ENCODE measurements around the gene UVSSA.

The UVSSA gene

DNA sequence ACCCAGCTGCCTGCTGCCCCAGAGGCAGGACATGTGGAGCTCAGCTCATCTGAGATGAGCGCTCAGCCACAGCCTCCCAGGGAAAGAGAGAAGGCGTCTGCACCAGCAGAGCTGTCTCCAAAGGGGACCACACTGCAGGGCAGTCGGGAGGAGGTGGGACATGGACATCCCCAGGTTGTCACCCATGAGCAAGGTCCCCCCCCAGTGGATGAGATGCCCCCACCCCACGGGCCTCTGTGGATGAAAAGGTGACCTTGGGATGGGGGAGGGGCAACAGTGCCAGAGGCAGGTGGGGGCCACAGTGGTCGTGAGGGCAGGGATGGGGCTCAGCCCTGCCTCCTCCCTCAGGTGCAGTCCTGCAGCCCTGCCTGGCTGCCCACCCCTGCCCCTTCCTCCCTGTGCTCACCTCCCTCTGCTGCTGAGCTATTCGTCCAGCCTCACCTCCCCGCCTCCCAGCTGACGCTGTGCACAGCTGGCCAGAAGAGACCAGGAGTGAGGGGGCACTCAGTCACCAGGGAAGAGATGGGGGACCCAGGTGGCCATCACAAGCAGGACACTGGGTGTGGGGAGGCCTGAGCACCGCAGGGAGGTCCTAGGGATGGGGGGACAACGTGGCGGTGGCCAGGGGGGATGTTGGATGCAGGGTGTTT, 49.9 kb downstream of the UVSSA start:
- no peak for DNase-seq (ENCODE audit: low spot score)

DNA sequence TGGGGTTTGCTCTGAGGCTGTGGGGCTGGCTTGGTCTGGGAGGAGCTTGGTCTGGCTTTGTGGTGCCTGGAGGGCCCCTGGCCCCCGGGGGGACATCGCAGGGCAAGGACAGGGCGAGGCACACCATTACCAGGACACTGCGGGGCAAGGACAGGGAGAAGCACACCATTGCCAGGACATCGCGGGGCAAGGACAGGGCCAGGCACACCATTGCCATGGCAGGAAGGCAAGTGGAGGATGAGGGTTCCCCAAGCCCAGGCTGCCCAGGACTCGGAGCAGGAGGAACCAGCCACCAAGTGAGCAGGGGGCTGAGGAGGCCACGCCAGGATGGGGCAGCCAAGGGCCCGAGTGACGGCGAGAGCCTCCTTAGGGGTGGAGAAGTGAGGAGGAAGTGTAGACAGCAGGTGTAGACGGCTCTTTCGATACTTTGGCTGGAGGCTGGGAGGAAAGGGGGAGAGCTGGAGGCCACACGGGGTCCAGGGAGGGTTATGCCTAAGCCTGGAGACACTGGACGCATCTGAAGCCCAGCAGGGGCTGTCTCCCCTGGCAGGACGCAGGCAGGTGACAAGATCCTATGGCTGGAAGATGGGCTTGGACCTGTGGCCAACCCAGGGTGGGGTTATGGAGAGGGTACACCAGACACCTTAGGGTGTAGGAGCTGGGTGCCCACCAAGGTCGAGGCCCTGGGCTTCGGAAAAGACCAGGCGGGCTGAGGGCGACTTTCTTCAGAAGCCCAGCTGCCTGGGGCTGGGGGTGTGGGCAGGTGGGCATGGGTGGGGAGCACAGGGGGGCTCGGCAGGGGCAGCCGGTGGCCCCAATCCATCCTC, 51.9 kb downstream of the UVSSA start:
- DNase-seq (ENCODE audit: low spot score) = no peak

DNA sequence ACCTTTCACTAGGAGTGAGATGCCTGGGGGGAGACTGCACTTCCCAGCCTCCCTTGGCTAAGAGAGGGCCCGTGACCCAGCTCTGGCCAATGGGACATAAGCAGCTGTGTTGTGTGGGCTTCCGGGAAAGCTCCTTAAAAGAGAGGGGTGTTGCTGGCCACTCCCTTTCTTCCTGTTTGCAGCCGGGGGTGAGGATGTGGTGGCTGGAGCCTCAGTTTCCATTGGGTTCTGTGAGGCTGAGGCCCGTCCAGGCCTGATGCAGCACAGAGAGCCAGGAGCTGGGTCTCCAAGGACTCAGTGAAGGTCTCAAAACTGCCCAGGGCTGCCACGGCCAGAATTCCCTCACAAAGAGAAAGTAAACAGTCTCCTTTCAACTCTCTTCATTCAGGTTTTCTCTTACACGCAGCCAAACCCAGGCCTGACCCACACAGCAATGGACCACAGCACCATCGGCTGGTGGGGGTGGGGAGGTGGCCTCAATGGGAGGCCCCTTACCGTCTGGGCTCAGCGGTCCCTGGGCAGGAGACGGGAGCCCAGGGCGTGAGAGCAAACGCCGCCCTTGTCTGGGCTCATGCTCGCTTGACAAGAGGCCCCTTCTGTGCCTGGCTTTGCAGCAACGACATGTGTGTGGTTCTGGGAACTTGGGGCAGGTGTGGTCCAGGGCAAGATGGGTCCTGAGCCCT, 52.6 kb downstream of the UVSSA start:
- no peak for DNase-seq (ENCODE audit: low spot score)

DNA sequence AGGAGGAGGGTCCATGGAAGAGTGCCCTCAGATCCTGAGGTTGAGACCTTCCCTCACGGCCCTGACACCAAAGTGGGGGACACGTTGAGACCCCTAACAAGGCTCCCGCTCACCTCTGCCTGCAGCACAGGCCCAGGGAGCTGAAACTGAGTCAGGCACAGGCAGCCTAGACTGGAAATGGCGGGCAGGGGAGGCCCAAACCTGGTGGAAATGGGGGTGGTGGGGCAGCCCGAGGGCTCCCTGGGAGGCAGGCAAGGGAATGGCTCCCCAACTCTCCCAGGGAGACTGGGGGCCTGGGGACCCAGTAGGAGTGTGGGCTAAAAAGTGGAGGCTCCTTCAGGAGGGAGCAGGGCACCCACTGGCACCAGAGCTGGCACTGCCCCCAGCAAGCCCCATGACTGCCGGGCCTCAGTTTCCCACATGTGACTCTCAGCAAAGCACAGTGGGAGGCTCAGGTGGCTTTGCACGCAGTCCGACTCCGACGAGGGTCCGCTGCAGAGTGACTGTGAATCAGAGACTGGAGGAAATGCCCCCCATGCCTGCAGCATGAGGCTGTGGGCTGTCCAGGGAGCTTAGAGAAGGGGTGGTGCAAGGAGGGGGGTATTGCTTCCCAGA, 53.3 kb downstream of the UVSSA start:
- DNase-seq (ENCODE audit: low spot score) = no peak

DNA sequence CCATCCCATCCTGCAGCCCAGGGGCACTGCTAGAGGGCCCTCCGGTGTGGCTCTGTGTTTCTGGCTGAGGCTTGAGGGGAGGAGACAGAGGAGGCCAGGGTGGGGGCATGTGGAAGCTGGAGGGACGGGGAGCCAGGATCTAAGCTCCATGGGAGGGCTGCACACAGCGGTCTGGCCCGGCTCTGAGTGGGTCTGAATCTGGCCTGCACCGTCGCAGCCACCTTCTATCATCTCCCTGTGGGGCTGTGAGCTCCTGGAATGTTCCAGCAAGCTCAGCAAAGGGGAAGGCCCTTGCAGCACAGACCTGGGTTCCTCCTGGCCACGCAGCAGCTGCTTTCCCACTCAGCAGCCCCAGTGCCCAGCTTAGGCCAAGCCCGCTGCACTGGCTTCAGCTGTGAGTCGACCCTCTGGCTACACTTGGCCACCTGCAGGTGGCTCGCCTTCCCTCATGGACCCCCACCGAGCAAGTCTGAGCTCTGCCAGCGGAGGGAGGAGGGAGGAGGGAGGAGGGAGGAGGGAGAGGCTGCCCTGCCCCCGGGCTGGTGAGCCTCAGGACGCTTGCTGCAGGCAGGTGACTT, 53.9 kb downstream of the UVSSA start:
- no peak for DNase-seq (ENCODE audit: low spot score)

DNA sequence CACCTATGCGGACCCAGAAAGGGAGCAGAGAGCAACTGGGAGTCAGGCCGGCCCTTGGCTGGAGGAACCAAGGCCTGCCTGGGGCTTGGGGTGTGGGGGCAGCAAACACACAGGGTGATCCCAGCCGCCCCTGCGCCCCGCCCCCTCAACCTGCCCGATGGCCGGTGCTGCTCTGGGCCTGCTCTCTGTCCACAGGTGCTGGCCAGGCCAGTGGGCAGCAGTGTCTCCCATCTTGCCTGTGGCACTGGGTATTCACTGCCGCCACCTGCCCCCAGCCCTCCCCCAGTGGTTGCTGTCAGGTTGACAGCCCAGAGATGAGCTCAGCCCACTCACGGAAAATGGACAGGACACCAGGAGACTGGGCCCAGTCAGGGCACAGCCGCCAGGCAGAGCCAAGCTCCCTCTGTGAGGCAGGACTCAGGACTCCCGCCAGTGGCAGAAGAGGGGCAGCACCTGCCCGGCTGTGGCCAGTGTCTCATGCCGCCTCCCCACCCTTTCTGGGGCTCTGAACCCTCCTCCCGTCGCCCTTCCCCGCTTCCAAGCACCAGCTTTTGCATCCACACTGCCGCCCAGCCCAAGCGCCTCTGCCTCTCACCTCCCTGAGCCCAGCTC, 54.5 kb downstream of the UVSSA start:
- no peak for DNase-seq (ENCODE audit: low spot score)

DNA sequence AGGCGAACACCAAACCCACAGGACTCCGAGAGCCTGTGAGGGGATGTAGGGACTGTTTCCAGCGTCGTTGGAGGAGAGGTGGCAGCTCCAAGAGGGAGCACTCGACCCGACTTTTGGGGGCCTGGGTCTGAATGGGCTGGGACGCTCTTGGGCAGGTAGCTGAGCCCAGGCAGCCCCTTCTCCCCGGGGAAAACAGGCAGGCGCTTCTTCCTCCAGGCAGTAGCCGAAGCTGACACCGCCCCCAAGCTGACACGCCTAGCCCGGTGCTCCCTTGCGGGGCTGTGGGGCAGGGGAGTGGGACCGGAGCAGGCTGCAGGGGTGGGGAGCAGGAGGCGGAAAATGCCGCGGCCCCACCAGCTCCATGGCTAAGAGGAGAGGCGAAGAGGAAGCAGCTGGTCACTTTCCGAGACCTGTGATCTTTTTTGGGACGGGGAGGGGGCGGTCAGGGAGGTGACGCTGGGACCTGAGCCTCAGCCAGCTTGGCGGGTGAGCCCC, 55.1 kb downstream of the UVSSA start:
- DNase-seq (ENCODE audit: low spot score) = no peak

DNA sequence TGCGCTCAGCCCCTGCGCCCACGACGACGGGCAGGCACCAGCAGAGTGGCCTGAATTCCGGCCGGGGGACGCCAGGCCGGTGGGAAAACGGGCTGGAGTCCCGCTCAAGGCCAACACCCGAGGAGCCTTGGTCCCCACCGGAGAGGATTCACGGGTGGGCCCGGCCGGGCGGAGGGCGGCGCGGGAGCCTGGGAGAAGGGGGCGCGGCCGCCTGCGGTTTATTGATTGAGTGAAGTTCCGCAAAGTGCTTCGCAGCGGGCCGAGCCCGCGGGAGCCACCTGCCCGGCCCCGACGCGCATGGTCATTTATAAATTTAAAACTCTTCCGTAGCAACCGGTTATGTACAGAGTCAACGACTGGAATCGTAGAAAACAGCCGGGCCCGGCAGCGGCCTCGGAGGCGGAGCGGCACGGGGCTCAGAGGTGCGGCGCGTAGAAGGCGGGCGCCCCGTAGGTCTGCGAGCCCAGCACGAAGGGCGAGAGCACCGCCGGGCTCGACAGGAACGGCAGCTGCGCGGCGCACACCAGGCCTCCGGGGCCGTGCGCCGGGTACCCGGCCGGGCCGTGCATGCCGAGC, 55.6 kb downstream of the UVSSA start:
- peak; percentile 37 for DNase-seq (ENCODE audit: low spot score)

DNA sequence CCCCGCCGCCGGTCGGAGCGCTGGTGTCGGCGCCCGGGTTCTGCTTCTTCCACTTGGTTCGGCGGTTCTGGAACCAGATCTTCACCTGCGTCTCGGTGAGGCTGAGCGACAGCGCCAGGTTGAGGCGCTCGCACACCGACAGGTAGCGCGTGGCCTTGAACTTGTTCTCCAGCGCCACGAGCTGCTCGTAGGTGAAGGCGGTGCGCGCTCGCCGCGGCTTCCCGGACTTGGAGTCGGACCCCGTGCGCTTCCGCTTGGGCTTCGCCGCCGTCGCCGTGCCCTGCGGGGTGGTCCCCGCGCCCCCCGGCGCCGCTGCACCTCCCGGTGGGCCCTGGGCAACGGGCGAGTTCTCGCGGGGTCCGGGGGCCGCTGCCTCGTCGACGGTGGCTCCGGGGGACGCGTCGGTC, 56.2 kb downstream of the UVSSA start:
- DNase-seq (ENCODE audit: low spot score) = no peak

DNA sequence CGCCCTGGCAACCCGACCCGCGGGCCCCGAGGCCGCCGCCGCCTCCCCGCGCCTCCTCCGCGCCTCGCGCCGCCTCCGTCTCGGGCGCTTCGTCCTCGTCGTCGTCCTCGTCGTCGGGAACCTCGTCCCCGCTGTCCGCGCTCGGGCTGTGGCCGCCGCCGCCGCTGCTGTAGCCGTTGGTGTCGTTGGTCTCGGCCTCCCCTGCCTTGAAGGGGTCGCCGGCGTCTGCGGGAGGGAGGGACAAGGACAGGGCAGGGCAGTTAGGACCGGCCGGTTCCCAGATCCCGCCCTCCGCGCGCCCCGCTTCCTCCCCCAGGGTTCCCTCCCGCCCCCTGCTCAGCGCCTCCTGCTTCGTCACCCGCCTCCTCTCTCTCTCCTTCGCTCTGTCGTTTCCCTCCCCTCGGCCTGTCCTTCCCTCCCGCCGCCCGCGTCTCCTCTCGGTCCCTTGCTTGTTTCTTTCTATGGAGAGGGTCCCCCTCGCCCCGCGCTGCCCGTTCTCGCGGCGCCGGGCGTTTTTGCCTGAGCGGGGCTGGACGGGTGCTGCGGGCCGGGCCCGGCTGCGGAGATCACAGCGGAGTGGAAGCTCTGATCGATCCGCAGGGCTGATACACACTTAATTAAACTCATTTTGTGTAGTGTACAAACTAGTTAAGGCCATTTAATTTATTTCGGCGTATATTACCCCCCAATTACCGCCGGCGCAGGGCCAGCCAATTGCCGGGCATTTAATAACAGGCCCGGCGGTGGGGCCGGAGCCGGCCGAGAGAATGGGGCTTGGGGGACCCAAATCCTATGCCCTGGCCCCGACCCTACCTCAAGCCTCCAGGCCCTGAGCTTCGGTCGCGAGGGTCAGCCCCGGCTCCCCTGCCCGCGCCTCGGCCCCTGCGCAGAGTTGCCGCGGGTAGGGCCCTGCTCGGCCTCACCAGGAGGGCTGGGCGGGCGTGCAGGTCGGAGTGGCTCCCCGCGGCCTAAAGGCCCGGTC, 56.9 kb downstream of the UVSSA start:
- DNase-seq (ENCODE audit: low spot score) = peak; percentile 36

DNA sequence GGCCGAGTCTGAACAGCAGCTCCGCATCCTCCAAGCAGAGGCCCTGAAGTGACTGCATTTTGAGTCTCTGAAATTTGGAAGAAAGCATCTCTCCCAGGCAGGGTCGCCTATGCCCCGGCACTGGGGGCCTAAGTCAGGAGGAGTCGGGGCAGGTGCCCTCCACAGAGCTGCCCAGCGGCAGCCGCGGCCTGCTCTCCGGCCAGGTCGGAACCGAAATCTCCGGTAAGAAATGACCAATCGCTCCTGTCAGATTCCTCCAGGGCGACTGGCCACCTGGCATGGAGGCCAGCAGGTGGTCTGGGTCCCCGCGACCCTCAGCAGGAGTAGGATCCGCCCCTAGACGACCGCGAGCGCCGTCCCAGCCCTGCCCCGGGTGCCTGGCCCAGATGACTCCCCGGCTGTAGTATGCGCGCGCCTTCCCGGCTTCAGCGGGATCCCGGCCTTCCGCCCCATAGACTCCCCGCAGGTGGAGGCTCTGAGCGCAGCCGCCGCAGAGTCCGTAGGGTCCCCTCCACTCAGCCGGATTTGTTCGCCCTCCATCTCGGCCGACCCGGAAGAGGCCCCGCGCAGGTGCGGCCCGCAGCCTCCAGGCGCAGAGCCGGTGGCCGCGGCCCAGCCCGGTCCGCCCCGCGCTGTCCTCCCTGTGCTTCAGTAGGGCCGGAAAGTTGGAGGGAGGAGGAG, 57.7 kb downstream of the UVSSA start:
- peak; percentile 20 for DNase-seq (ENCODE audit: low spot score)

DNA sequence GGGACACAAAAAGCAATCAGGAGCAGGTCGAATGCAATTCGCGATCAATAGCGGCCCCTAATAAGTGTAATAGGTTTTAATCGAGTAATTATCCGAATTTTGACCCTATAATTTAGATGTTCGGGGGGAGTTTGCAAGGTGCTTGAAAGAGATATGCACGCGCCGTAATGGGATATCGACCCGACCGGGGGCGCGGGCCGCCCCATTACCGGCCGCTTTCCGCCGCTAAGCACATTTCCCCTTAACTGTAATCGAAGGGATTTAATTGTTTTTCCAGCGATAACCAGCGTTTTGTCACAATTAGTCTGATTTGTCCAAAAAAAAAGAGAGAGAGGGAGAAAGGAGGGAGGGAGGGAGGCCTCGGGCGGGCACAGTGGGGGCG, 58.2 kb downstream of the UVSSA start:
- DNase-seq (ENCODE audit: low spot score) = peak; percentile 5

DNA sequence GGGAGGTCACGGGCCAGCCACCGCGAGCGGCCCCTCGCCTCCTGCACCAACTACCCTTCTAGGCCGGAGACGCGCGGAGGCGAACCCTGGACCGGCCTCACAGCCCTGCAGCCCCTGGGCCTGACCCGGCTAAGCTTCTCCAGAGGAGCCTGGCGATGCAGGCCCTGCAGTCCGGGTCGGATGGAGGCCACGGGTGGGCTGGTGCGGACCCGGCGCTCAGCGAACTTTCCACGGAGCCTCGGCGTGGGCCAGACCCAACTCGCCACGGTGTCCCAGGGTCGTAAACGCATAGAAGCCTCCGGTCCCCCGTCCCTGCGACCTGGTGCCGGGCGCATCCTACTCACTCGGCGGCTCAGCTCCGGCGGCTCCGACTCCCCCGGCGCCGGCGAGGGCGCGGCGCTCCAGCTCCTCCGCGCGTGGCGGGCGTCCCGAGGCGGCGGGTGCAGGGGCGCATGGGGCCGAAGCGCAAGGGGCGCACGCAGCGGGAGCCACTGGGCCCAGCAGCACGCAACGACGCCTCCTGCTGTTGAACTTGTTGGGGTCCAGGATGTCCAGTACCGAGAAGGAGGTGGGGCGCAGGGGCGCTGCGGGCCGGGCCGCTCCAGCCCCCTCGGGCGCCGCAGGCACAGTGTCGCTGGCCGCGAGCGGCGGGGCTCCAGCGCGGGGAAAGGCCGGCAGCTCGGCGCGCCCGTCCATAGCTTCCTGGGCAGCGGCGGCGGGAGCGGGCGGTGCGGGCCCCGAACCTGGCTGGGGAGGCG, 58.8 kb downstream of the UVSSA start:
- peak; percentile 11 for DNase-seq (ENCODE audit: low spot score)

DNA sequence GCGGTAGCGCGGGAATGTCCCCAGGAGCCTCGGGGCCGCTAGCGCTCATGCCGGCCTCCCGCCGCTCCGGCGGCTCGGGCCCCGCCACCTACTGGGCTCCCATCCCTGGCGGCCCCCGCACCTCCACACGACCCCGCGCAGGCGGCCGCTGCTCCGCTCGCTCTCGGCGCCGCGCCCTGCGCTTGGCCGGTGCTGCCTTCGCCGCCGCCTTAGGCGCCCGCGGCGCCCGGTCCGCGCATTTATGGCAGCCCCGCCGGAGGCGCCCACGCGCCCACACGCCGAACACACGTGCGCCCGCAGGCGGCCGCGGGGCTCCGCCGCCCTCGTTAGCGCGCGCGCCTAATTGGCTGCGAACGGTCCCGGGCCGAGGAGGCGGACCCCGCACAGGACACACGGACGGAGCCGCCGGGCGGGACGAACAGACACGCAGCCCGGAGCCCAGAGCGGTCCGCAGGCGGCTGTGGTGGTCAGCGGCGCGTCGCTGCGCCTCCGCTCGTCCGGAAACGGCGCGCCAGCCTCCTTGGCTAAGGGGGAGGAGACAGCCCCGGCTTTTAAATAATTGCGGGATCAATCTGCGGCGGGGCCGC, 59.5 kb downstream of the UVSSA start, which contains the start of gene NKX1-1:
TSS of gene NKX1-1 (minus strand) at position 49 of the 587 bp plus-strand sequence. CDS start at position 49, 0 bp downstream.
- peak; percentile 7 for DNase-seq (ENCODE audit: low spot score)

DNA sequence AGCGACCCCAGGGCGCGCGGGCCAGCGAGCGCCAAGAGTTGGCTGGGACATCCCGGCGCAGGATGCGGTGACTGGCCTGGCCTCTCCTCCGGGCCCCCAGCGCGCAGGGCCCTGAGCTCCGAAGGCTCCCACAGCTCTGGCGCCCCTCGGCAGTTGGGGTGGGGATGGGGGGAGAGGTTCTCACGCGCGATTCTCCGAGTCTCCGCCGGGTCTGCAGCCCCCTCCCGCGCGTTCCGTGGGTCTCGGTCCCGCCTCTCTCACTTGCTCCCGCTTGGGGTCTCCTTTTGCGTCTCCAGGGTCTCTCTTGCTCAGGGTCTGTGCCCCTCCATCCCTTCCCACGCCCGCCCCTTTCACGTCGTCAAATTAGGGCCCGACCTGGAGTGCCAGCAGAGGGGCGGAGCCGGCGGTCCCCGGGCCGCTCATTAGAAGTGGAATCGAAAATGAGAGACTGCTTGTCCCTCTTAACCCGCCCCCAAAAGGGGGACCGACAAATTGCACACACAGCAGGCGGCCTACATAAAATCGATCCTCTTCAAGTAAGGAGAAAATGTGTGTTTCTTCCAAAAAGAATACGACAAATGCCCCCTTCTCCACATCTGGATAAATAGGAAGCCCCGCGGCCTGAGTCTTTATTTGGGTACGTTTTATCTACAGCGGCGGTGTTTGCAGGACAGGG, 60.1 kb downstream of the UVSSA start:
- DNase-seq (ENCODE audit: low spot score) = peak; percentile 5

DNA sequence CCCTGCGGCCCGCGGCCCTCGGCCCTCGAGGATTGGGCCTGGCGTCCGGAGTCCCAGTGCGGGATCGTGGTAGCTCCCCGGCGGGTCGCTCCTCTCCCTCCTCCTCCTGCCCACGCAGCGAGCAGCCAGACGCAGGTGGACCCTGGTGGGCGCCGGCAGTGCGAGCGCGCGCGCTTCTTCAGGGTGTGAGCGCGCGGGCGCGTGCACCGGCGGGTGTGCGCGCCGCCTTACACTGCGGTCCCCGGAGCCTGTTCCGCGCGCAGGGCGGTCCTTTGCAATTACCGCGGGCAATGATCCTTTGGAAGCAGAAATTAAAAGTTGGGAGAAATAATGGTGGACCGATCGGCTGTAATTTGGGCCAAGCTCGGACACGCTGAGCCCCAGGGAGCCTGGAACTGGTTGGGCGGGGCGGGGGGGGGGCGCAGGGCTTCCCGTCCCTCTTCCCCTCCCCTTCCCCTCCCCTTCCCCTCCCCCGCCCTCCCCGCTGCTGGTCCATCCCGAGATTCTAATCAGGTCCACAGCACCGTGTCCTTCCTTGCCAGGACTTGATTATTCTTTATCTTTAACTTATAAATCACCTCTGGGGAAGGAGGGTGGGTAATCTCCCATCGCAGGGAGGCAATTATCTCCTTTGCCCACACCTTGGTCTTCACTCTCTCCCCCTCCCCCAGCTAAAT, 60.8 kb downstream of the UVSSA start:
- no peak for DNase-seq (ENCODE audit: low spot score)

DNA sequence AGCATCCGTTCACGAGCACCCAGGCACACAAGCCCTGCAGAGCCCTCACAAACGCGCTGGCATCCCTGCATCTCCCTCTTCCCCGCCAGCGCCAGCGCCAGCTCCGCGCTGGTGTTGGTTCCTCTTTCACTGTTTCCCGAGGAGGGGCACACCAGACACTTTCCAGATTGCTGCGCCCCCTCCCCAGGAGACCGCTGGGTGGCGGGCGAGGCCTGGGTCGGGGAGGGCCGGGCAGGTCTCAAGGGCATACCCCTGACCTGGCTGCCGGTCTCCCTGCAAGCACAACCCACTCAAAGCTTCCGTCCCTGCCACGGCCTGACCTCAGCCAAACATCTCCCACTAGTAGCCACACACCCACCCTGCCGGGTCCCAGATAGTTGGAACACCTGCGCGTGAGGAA, 61.4 kb downstream of the UVSSA start:
- peak; percentile 6 for DNase-seq (ENCODE audit: low spot score)
